Measurements from ENCODE around the gene BRICD5.

The BRICD5 gene

GRCh38 chr16:2172688-2173335 is 37.9 kb downstream of the BRICD5 start:
- Histone ChIP-seq H3K27ac (no peak overlapping the region), H2AFZ (no peak overlapping the region), H3K4me2 (ENCODE audit: low read length) (no peak overlapping the region), H3K4me1 (no peaks in the 10 kb centered on the region), H3K4me3 (ENCODE audit: low read depth, low read length) (no peak overlapping the region), H3K9me3 (ENCODE audit: control insufficient read depth, low read length) (no peaks in the 10 kb centered on the region), H3K36me3 (ENCODE audit: control insufficient read depth, insufficient read depth, low read length) (no peaks in the 10 kb centered on the region), H3K27me3 (ENCODE audit: control insufficient read depth, insufficient read depth, low read length) (no peaks in the 10 kb centered on the region), H3K79me2 (no peaks in the 10 kb centered on the region), H3K9ac (no peak overlapping the region)
- no peak for TF ChIP-seq CTCF (IDR thresholded peaks at IDR 0.05)

GRCh38 chr16:2171601-2172178 is 39.0 kb downstream of the BRICD5 start:
- Histone ChIP-seq H3K27me3 (ENCODE audit: control insufficient read depth, insufficient read depth, low read length) (no peaks in the 10 kb centered on the region), H3K36me3 (ENCODE audit: control insufficient read depth, insufficient read depth, low read length) (no peaks in the 10 kb centered on the region), H3K9ac (no peak overlapping the region), H3K4me1 (no peaks in the 10 kb centered on the region), H3K4me2 (ENCODE audit: low read length) (no peak overlapping the region), H3K79me2 (no peaks in the 10 kb centered on the region), H3K27ac (no peak overlapping the region), H3K4me3 (ENCODE audit: low read depth, low read length) (no peak overlapping the region), H2AFZ (no peak overlapping the region), H3K9me3 (ENCODE audit: control insufficient read depth, low read length) (no peaks in the 10 kb centered on the region)
- no peak for TF ChIP-seq CTCF (IDR thresholded peaks at IDR 0.05)

- H3K4me1 ChIP-seq, result no peaks in the 10 kb centered on the region
- H3K9ac ChIP-seq, result no peak overlapping the region
- H3K27ac ChIP-seq, result no peak overlapping the region
- H3K36me3 ChIP-seq (ENCODE audit: control insufficient read depth, insufficient read depth, low read length), result no peaks in the 10 kb centered on the region
- H3K79me2 ChIP-seq, result no peaks in the 10 kb centered on the region
- H3K4me3 ChIP-seq (ENCODE audit: low read depth, low read length), result no peak overlapping the region
- no peaks in the 10 kb centered on the region for H3K27me3 ChIP-seq (ENCODE audit: control insufficient read depth, insufficient read depth, low read length)
- H2AFZ ChIP-seq, result no peak overlapping the region
- H3K9me3 ChIP-seq (ENCODE audit: control insufficient read depth, low read length), result no peaks in the 10 kb centered on the region
- no peak overlapping the region for H3K4me2 ChIP-seq (ENCODE audit: low read length)
- no peak for TF ChIP-seq CTCF (IDR thresholded peaks at IDR 0.05)
Observed at GRCh38 chr16:2170587-2171435, 39.9 kb downstream of the BRICD5 start.

GRCh38 chr16:2170080-2170479 is 40.6 kb downstream of the BRICD5 start:
- no peaks in the 10 kb centered on the region for H3K79me2 ChIP-seq
- peak overlapping the region; percentile 39 for H3K27ac ChIP-seq

More at GRCh38 chr16:2170080-2170479, 40.6 kb downstream of the BRICD5 start:
- Histone ChIP-seq H3K9me3 (ENCODE audit: control insufficient read depth, low read length) (no peaks in the 10 kb centered on the region), H2AFZ (no peak overlapping the region), H3K9ac (no peak overlapping the region), H3K4me2 (ENCODE audit: low read length) (no peak overlapping the region), H3K27me3 (ENCODE audit: control insufficient read depth, insufficient read depth, low read length) (no peaks in the 10 kb centered on the region), H3K4me3 (ENCODE audit: low read depth, low read length) (no peak overlapping the region), H3K36me3 (ENCODE audit: control insufficient read depth, insufficient read depth, low read length) (no peaks in the 10 kb centered on the region), H3K4me1 (no peaks in the 10 kb centered on the region)
- TF ChIP-seq CTCF (IDR thresholded peaks at IDR 0.05), result no peak
